ENCODE measurements around the gene MYO3B. TPM values are rescaled to one million over a fixed set of nuclear protein-coding genes. Genes with fewer than 3 reads are reported as not detected.

MYO3B gene
- total RNA-seq, 2 experiments from 2014 or later = 0.04 to 0.05 TPM

DNA sequence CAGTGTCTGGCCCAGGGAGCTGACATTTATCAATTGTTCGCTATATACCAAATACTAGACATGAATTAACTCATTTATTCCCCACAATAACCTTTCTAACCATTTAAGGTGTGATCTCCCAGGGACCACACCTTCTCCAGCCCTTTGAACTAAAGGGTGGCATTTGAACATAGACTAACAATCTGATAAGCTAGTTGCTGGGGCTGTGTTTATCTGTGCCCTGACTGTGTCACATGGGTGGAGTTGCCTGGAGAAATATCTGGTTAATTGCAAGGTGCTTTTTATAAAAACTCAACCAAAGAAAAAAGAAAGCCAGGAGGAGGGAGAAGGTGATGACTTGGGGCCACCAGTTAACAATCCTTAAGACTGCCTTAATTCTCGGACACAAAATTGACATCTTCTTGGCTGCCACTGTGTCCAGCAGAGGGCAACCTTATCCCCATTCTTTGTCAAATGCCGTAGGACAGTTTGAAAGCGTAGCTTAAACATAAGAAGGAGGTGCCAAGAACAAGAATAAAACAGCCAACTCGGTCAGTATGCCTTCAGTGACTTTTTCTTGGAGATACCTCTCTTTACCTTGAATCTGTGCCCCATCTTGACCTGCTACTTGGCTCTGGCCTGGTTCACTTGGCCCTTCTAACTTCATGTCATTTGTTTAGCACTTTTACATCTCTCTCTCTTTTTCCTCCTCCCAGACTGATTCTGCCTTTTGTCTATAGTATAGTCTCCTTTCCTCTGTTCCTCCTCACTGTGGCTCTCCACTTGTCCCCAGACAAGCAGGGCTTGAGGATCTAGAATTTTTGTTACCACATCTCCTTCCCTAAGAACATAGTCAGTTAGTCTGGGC, 183.4 kb downstream of the MYO3B start:
- H3K4me3 Mint-ChIP-seq = no peak overlapping the region
- H3K4me1 Mint-ChIP-seq = peaks cover 35% of the 10 kb centered on the region
- peaks cover 6% of the 10 kb centered on the region for H3K27me3 Mint-ChIP-seq
- no peaks in the 10 kb centered on the region for H3K36me3 Mint-ChIP-seq (ENCODE audit: low read depth)
- POLR2A ChIA-PET = interaction anchor here (0.6 kb wide), 1 partner anchor 367 kb away, joined by 3 read pairs; no protein-coding TSS in a partner anchor
- H3K27ac Mint-ChIP-seq = peak overlapping the region; percentile 0
- DNase-seq = peak; percentile 70
- H3K9me3 Mint-ChIP-seq = no peaks in the 10 kb centered on the region
- CTCF ChIA-PET = interaction anchor here (0.6 to 1.9 kb wide), 17 partner anchors 9 to 568 kb away, joined by 3 to 8 read pairs (median 3); partner anchors contain the start of gene GORASP2

DNA sequence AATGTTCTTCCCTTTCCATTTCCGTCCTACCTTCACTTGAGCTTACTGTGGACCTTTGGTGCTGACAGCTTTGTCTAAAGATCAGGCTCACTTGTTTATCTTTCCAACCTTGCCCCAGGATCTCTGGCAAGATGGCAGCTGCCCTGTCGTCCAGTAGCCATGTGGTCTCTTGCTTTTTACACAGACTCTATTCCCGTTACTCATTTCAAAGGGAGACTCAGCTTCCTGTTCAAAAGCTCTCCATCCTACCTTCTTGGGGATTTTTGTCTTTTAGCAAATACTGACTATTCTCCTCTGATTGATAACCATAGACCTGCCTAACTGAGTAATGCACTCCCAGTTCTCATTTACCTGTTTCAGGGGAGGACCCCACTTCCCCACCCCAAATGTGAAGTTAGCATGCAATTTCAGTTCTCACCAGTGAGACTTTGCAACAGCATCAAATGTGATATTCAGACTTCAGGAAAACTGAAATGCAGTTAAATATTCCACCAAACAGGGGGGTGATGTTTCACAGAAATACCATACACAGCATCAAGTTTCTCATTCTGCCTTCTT, 184.4 kb downstream of the MYO3B start:
- H3K36me3 Mint-ChIP-seq (ENCODE audit: low read depth) = no peaks in the 10 kb centered on the region
- no peaks in the 10 kb centered on the region for H3K9me3 Mint-ChIP-seq
- peaks cover 35% of the 10 kb centered on the region for H3K4me1 Mint-ChIP-seq
- ChIA-PET POLR2A (no interaction called here), CTCF (interaction anchor here (0.9 to 1.9 kb wide), 6 partner anchors 12 to 460 kb away, joined by 3 to 8 read pairs (median 4); no protein-coding TSS in a partner anchor)
- peak overlapping the region; percentile 74 for H3K27ac Mint-ChIP-seq
- no peak for DNase-seq
- H3K4me3 Mint-ChIP-seq = no peak overlapping the region
- peaks cover 12% of the 10 kb centered on the region for H3K27me3 Mint-ChIP-seq

DNA sequence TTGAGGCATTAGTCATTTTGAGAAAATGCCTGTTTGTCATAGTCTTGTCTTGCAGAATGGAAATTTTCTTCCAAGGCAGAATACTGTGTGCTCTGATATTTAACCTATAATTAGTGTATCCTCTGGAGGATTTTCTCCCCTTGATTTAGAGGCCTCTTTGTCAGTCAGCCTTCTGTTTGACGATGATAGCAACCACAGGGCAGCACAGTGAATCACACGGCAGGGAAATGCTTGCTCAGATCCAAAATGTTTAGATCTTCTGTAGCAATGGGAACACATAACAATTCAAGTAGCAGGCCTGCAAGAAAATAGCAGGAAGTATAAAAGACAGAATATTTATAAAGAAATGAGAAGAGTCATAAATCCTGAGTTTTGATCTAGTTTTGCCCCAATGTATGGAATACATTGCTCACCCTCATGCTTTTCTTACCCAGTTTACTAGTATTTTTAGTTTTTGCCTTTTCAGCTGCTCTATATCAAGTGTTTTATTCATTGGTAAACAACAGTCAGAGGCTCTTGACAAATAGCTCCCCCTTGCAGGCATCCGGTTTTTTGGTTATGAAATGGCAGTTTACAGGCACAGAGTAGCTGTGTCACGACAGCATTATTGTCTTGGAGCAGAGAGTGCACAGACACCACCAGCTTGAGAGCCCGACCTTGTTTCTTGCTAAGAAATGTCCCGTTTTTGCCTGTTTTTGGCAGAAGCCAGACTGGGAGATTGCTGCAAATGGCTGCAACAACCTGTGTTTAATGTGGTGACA, 185.1 kb downstream of the MYO3B start:
- no peaks in the 10 kb centered on the region for H3K9me3 Mint-ChIP-seq
- peak overlapping the region; percentile 74 for H3K27ac Mint-ChIP-seq
- H3K27me3 Mint-ChIP-seq = peaks cover 13% of the 10 kb centered on the region
- peaks cover 39% of the 10 kb centered on the region for H3K4me1 Mint-ChIP-seq
- DNase-seq = peak; percentile 46
- no peak overlapping the region for H3K4me3 Mint-ChIP-seq
- POLR2A ChIA-PET = interaction anchor here (0.7 kb wide), 1 partner anchor 511 kb away, joined by 3 read pairs; no protein-coding TSS in a partner anchor
- H3K36me3 Mint-ChIP-seq (ENCODE audit: low read depth) = no peaks in the 10 kb centered on the region
- CTCF ChIA-PET = interaction anchor here (0.9 to 1.9 kb wide), 5 partner anchors 16 to 110 kb away, joined by 3 to 8 read pairs (median 3); no protein-coding TSS in a partner anchor

DNA sequence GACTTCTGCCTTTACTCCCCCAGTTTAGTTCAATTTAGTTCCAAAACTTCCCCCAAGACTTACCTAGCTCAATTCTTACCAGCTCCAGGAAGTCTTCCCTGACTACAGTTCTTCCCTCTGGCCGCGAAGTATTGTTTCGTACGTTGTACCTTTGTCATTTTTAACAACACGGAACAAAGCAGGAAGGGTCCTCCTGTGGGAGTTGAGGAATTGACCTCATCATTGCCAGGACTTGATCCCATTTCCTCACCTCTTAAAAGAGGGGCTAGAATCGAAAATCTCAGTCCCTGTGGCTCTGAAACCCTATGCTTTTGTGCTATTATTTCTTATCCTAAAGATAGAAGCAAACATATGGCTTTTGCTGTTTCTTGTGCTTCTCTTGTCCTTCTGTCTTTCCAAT, 187.1 kb downstream of the MYO3B start:
- Mint-ChIP-seq H3K4me3 (no peak overlapping the region), H3K36me3 (ENCODE audit: low read depth) (no peaks in the 10 kb centered on the region), H3K9me3 (no peaks in the 10 kb centered on the region), H3K27ac (no peak overlapping the region), H3K27me3 (peaks cover 16% of the 10 kb centered on the region), H3K4me1 (peaks cover 52% of the 10 kb centered on the region)
- no peak for DNase-seq
- CTCF ChIA-PET = interaction anchor here (0.9 to 1.2 kb wide), 3 partner anchors 9 to 451 kb away, joined by 3 read pairs; no protein-coding TSS in a partner anchor
- POLR2A ChIA-PET = no interaction called here

DNA sequence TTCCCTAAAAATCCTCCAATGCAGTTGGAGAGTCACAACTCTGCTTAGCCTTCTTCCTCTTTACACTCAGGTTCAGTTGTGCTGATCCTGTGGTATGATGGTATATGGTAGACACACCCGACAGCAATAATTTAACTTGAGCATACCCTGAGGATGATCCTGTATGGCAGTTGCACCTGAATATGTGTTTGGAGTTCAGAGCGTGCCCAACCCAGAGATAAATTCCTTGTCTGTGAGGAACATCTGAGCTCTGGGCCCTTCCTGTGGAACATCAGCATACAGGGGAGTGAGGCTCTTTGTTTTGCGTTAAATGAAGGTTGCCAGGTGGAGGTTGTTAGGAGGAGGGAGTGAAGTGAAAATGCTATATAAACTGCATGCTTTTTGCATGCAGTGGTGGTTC, 187.7 kb downstream of the MYO3B start:
- Mint-ChIP-seq H3K27ac (no peak overlapping the region), H3K27me3 (peaks cover 14% of the 10 kb centered on the region), H3K9me3 (no peaks in the 10 kb centered on the region), H3K4me3 (no peak overlapping the region), H3K4me1 (peaks cover 57% of the 10 kb centered on the region), H3K36me3 (ENCODE audit: low read depth) (no peaks in the 10 kb centered on the region)
- CTCF ChIA-PET = interaction anchor here (0.7 to 1.2 kb wide), 2 partner anchors 10 to 450 kb away, joined by 3 read pairs; no protein-coding TSS in a partner anchor
- POLR2A ChIA-PET = no interaction called here
- DNase-seq = no peak

DNA sequence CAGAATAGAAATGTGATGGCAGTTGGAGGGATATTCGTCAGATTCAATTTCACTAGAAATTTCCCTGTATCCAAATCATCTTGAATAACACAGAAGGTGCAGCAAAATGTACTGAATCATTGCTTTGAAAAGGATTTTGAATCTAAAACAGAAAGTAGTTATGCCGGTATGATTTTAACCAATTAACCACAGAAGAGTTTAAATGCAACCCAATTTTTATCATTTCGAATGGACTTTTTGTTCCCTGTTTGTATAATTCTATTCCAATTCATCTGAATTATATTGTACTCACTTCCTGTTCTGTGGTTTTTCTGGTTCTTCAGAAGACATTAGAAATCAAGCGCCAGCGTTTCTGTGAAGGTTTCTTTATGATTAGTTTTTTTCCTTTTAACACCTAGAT, 190.4 kb downstream of the MYO3B start:
- DNase-seq = no peak
- Mint-ChIP-seq H3K27me3 (peaks cover 22% of the 10 kb centered on the region), H3K4me1 (peaks cover 41% of the 10 kb centered on the region)

DNA sequence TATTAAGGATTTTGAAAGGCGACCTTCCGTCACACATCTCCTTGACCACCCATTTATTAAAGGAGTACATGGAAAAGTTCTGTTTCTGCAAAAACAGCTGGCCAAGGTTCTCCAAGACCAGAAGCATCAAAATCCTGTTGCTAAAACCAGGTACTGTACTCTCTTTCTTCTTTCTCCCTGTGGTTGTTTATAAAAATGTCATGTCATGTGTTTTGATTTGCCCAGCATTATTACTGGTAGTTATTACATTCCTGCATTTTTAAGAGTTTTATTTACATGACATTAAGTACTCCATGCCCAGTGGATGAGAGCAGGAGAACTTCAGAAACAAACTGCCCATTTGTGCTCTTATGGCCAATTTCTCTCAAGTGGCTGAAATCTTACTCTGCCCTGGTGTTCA, 191.3 kb downstream of the MYO3B start:
- ChIA-PET CTCF (interaction anchor here (0.6 to 1.2 kb wide), 4 partner anchors 45 to 462 kb away, joined by 3 to 5 read pairs (median 4); partner anchors contain the start of gene GAD1), POLR2A (no interaction called here)
- Mint-ChIP-seq H3K27ac (no peak overlapping the region), H3K4me3 (no peak overlapping the region), H3K4me1 (peaks cover 36% of the 10 kb centered on the region), H3K27me3 (peaks cover 25% of the 10 kb centered on the region), H3K36me3 (ENCODE audit: low read depth) (no peaks in the 10 kb centered on the region), H3K9me3 (no peaks in the 10 kb centered on the region)
- DNase-seq = no peak

More for the DNA sequence above, 190.4 kb downstream of the MYO3B start:
- POLR2A ChIA-PET = no interaction called here
- CTCF ChIA-PET = no interaction called here
- Mint-ChIP-seq H3K4me3 (peak overlapping the region; percentile 43), H3K27ac (no peak overlapping the region), H3K36me3 (ENCODE audit: low read depth) (no peaks in the 10 kb centered on the region), H3K9me3 (no peaks in the 10 kb centered on the region)

DNA sequence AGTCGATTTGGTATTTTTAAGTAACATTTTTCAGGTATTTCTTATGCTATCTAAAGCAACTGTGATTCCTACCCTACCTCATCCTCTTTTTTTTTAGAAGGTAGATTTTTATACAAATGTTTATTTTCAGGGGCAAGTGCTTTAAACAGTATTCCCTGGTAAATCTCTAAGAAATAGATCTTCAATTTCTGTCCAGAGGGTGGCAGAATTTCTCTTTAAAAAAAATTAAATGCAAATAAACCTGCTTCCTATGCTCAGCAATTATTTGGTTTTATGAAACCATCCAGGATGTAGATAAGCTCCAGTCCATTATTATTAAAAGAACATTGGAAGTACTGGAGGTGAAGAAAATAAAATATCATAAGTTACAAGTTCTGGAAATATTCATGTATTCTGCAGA, 191.9 kb downstream of the MYO3B start:
- H3K9me3 Mint-ChIP-seq = no peaks in the 10 kb centered on the region
- H3K4me1 Mint-ChIP-seq = peaks cover 36% of the 10 kb centered on the region
- no peak overlapping the region for H3K4me3 Mint-ChIP-seq
- no peaks in the 10 kb centered on the region for H3K36me3 Mint-ChIP-seq (ENCODE audit: low read depth)
- ChIA-PET POLR2A (no interaction called here), CTCF (interaction anchor here (0.7 to 2.0 kb wide), 6 partner anchors 8 to 461 kb away, joined by 3 to 6 read pairs (median 4); partner anchors contain the start of gene GAD1)
- no peak for DNase-seq
- H3K27me3 Mint-ChIP-seq = peaks cover 23% of the 10 kb centered on the region
- no peak overlapping the region for H3K27ac Mint-ChIP-seq

DNA sequence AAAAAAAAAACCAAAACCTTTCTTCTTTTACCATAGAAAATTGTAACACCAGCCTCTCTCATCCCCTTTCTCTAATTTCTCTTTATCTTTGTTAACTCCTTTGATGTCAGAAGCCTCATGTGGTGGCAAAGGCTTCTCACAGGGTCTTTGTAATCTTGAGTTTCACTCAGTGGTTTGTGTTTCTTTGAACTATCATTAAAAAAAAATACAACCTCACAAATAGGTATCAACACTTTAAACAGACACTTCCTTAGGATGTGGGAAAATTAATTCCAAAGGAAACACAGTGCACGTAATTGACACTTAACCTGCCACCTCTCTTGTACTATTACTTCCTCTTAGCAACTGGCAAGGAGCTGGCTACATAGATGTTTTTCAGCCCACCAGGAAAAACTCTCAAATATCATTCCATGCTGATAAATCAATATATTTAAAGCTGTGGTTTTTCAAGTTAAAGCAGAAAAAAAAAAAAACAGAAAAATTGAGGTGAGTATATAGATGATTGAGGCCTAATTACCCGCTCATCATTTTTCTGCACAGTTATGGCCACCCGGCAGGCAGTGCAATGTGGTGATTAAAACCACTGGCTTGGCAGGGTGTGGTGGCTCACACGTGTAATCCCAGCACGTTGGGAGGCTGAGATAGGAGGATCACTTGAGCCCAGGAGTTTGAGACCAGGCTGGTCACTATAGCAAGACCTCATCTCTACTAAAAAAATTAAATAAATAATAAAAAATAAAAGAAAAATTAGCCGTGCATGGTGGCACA, 193.5 kb downstream of the MYO3B start:
- POLR2A ChIA-PET = no interaction called here
- H3K4me3 Mint-ChIP-seq = no peak overlapping the region
- H3K4me1 Mint-ChIP-seq = peaks cover 41% of the 10 kb centered on the region

DNA sequence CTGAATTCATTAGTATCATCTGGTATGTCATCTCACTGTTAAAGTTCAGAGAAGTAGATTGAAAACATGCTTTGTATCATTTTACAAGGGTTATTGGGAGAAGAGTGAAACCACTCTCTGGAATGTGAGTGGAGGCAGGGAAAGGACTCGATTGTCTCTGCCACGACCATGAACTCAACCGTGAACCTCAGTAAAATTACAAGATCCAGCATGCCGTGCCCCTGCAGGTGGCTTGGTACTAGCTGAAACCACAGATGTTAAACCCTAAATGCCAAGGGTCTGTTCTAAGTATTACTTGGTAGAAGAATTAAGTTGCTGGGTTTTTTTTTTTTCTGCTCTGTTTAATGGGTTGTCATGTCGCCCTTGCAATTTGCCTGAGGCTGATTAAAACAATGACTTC, 197.2 kb downstream of the MYO3B start:
- peaks cover 21% of the 10 kb centered on the region for H3K27me3 Mint-ChIP-seq
- H3K4me1 Mint-ChIP-seq = peaks cover 22% of the 10 kb centered on the region
- H3K4me3 Mint-ChIP-seq = no peak overlapping the region
- DNase-seq = no peak
- no peak overlapping the region for H3K27ac Mint-ChIP-seq
- H3K36me3 Mint-ChIP-seq (ENCODE audit: low read depth) = no peaks in the 10 kb centered on the region
- ChIA-PET POLR2A (no interaction called here), CTCF (interaction anchor here (1.2 kb wide), 1 partner anchor 11 kb away, joined by 3 read pairs; no protein-coding TSS in a partner anchor)
- no peaks in the 10 kb centered on the region for H3K9me3 Mint-ChIP-seq

More for the DNA sequence above, 193.5 kb downstream of the MYO3B start:
- Mint-ChIP-seq H3K27me3 (peaks cover 26% of the 10 kb centered on the region), H3K9me3 (no peaks in the 10 kb centered on the region), H3K36me3 (ENCODE audit: low read depth) (no peaks in the 10 kb centered on the region), H3K27ac (no peak overlapping the region)
- DNase-seq = peak; percentile 18
- CTCF ChIA-PET = interaction anchor here (1.6 to 2.0 kb wide), 2 partner anchors 9 to 38 kb away, joined by 5 to 6 read pairs; no protein-coding TSS in a partner anchor

DNA sequence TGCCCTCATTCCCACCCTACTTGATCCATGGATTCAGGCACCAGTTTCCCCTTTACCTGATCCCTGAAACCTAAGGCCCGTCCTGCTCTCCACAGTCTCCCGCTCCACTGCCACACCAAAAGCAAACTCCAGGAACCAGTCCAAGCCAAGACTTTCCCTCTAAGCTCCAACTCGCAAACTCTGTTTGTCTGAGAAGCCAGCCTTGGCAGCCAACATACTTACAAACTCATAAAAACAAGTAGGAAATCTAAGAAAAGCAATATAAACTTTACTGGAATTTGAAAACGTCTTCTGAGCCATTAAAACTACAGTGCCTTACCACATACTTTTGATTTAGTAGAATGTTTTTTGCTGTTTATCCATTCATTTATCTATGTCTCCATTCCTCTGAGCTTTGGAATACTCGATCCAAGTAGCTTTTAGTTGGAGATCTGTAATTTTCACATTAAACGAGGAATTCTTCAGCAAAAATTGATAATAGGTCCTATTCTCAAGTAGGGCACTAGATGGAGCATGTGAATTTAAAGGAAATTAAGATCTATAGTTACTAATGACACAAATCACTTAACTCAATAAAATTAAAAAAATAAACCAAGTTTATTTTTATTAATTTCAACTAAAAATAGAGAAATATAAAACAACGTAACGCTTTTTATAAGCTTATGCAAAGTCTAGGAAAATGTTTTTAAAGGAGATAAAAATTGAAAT, 199.7 kb downstream of the MYO3B start:
- peaks cover 20% of the 10 kb centered on the region for H3K27me3 Mint-ChIP-seq
- CTCF ChIA-PET = interaction anchor here (1.0 to 1.1 kb wide), 2 partner anchors 16 to 22 kb away, joined by 3 to 4 read pairs; no protein-coding TSS in a partner anchor
- no peaks in the 10 kb centered on the region for H3K9me3 Mint-ChIP-seq
- H3K27ac Mint-ChIP-seq = no peak overlapping the region
- DNase-seq = no peak
- H3K36me3 Mint-ChIP-seq (ENCODE audit: low read depth) = no peaks in the 10 kb centered on the region
- H3K4me1 Mint-ChIP-seq = peaks cover 5% of the 10 kb centered on the region
- POLR2A ChIA-PET = no interaction called here
- no peak overlapping the region for H3K4me3 Mint-ChIP-seq
